ENCODE data around the gene ANKDD1B.
"Not testable (repeated sequence)": the region's sequence is repeated elsewhere in the genome, so short reads cannot be mapped to it uniquely, and the experiment has no call there.

ANKDD1B gene

GRCh38 chr5:75611311-75612225 lies at the start of gene ANKDD1B:
TSS of gene ANKDD1B (plus strand) at chr5:75611453. CDS start at chr5:75611635, 182 bp downstream.
- Histone ChIP-seq H3K27me3 (ENCODE audit: insufficient read depth, low read length) (no peaks in the 10 kb centered on the region), H3K9me3 (ENCODE audit: low read length) (no peaks in the 10 kb centered on the region), H3K36me3 (ENCODE audit: insufficient read depth, low read length) (no peaks in the 10 kb centered on the region), H3K4me1 (ENCODE audit: insufficient read depth, low read length) (peaks cover 8% of the 10 kb centered on the region), H3K4me3 (ENCODE audit: low read length) (no peak within 1 kb of the TSS), H2AFZ (ENCODE audit: low read depth, low read length) (no peak within 1 kb of the TSS)

DNA sequence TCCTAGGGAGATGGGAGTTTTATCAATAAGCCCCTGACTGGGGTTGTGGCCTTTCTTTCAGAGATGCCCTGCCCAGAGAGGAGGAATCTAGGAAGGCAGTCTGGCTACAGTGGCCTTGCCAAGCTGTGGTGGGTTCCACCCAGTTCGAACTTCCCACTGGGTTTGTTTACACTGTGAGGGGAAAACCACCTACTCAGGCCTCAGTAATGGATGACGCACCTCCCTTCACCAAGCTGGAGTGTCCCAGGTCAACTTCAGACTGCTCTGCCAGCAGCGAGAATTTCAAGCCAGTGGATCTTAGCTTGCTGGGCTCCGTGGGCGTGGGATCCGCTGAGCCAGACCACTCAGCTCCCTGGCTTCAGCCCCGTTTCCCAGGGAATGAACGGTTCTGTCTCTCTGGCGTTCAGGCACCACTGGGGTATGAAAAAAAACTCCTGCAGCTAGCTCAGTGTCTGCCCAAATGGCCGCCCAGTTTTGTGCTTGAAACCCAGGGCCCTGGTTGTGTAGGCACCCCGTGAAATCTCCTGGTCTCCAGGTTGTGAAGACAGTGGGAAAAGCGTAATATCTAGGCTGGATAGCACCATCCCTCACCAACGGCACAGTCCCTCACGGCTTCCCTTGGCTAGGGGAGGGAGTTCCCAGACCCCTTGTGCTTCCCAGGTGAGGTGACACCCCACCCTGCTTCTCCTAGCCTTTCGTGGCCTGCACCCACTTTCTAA lies 45.1 kb upstream of the ANKDD1B start:
- H3K36me3 ChIP-seq (ENCODE audit: insufficient read depth, low read length); H2AFZ ChIP-seq (ENCODE audit: low read depth, low read length); H3K4me3 ChIP-seq (ENCODE audit: low read length); H3K9me3 ChIP-seq (ENCODE audit: low read length); H3K27me3 ChIP-seq (ENCODE audit: insufficient read depth, low read length); H3K4me1 ChIP-seq (ENCODE audit: insufficient read depth, low read length): not testable (repeated sequence)

DNA sequence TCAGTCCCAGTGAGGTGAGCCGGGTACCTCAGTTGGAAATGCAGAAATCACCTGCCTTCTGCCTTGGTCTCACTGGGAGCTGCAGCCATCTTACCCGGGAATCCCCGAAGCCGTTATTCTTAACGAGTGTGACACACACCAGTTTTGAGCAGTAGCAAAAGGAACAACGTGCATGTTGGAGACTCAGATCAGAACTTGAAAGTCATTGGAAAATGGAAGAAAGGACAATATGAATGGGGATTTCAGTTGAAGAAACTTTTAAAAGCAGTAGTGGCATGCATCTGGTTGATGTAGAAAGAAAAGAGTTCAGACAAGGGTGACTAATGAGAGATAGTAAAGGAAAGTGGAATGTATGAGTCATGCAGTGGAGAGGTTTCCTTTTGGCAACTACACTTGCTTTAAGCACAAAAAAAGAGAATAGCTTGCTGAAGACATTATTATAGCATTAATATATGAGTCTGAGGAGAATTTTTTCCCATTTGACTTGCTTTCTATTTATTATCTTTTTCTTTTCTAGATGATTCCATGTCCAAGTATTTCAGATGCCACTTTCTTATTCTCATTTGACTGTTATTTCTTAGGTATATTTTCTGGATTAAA lies 44.4 kb upstream of the ANKDD1B start:
- Histone ChIP-seq H3K4me3 (ENCODE audit: low read length) (no peak overlapping the region), H3K27me3 (ENCODE audit: insufficient read depth, low read length) (no peaks in the 10 kb centered on the region), H3K9me3 (ENCODE audit: low read length) (peaks cover 7% of the 10 kb centered on the region), H2AFZ (ENCODE audit: low read depth, low read length) (no peak overlapping the region), H3K36me3 (ENCODE audit: insufficient read depth, low read length) (peaks cover 3% of the 10 kb centered on the region), H3K4me1 (ENCODE audit: insufficient read depth, low read length) (peaks cover 8% of the 10 kb centered on the region)

- H3K27me3 ChIP-seq (ENCODE audit: insufficient read depth, low read length): no peaks in the 10 kb centered on the region
- H3K9me3 ChIP-seq (ENCODE audit: low read length): peaks cover 7% of the 10 kb centered on the region
- H3K4me1 ChIP-seq (ENCODE audit: insufficient read depth, low read length): peaks cover 8% of the 10 kb centered on the region
- peaks cover 5% of the 10 kb centered on the region for H3K36me3 ChIP-seq (ENCODE audit: insufficient read depth, low read length)
- H3K4me3 ChIP-seq (ENCODE audit: low read length): no peak overlapping the region
- H2AFZ ChIP-seq (ENCODE audit: low read depth, low read length): no peak overlapping the region
These were observed 43.5 kb upstream of the ANKDD1B start for GRCh38 chr5:75567710-75568109.

DNA sequence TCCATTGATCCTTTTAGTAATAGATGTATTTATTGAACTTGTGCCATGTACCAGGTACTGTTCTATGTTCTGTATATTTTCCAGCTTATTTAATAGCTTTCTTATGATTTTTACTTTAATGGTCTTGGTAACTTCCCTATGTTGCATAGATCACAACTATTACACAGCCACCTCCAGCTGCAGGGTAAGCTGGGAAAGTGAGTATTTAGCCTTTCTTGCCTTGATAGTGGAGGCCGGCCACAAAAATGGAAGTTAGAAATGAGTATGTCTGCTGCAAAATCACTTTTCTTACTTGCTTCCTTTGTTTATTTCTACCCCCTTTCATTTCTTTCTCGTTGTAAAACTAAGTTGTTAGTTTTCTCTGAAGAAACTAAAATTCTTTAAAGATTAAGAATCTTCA lies 43.1 kb upstream of the ANKDD1B start:
- Histone ChIP-seq H3K9me3 (ENCODE audit: low read length) (peaks cover 7% of the 10 kb centered on the region), H2AFZ (ENCODE audit: low read depth, low read length) (no peak overlapping the region), H3K36me3 (ENCODE audit: insufficient read depth, low read length) (peaks cover 5% of the 10 kb centered on the region), H3K4me1 (ENCODE audit: insufficient read depth, low read length) (peaks cover 8% of the 10 kb centered on the region), H3K27me3 (ENCODE audit: insufficient read depth, low read length) (no peaks in the 10 kb centered on the region), H3K4me3 (ENCODE audit: low read length) (no peak overlapping the region)

- peaks cover 9% of the 10 kb centered on the region for H3K36me3 ChIP-seq (ENCODE audit: insufficient read depth, low read length)
- no peak overlapping the region for H2AFZ ChIP-seq (ENCODE audit: low read depth, low read length)
- peaks cover 6% of the 10 kb centered on the region for H3K4me1 ChIP-seq (ENCODE audit: insufficient read depth, low read length)
- no peaks in the 10 kb centered on the region for H3K9me3 ChIP-seq (ENCODE audit: low read length)
- H3K4me3 ChIP-seq (ENCODE audit: low read length): no peak overlapping the region
- no peaks in the 10 kb centered on the region for H3K27me3 ChIP-seq (ENCODE audit: insufficient read depth, low read length)
These were observed 39.7 kb upstream of the ANKDD1B start for GRCh38 chr5:75571547-75571946.

- Histone ChIP-seq H2AFZ (ENCODE audit: low read depth, low read length) (no peak overlapping the region), H3K4me1 (ENCODE audit: insufficient read depth, low read length) (no peaks in the 10 kb centered on the region), H3K9me3 (ENCODE audit: low read length) (no peaks in the 10 kb centered on the region), H3K36me3 (ENCODE audit: insufficient read depth, low read length) (peaks cover 19% of the 10 kb centered on the region), H3K27me3 (ENCODE audit: insufficient read depth, low read length) (no peaks in the 10 kb centered on the region), H3K4me3 (ENCODE audit: low read length) (no peak overlapping the region)
These were observed 36.5 kb upstream of the ANKDD1B start for GRCh38 chr5:75574791-75575190.

DNA sequence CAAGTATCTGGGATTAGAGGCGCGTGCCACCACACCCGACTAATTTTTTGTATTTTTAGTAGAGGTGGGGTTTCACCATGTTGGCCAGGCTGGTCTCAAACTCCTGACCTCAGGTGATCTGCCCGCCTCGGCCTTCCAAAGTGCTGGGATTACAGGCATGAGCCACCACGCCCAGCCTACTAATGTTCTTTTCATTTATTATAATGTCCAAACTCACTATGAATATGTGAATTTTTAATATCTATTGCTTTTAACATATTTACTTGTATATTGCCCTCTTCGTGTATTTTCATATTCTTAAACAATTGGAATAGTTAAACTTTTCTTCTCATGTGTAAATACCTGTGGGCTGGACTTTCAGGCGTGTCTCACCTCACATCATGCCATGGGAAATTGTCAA lies 33.0 kb upstream of the ANKDD1B start:
- not testable (repeated sequence) for H3K9me3 ChIP-seq (ENCODE audit: low read length); H3K27me3 ChIP-seq (ENCODE audit: insufficient read depth, low read length); H2AFZ ChIP-seq (ENCODE audit: low read depth, low read length); H3K4me1 ChIP-seq (ENCODE audit: insufficient read depth, low read length); H3K4me3 ChIP-seq (ENCODE audit: low read length)
- H3K36me3 ChIP-seq (ENCODE audit: insufficient read depth, low read length): peaks cover 24% of the 10 kb centered on the region

- H3K9me3 ChIP-seq (ENCODE audit: low read length): no peaks in the 10 kb centered on the region
- H3K36me3 ChIP-seq (ENCODE audit: insufficient read depth, low read length): peaks cover 21% of the 10 kb centered on the region
- no peaks in the 10 kb centered on the region for H3K4me1 ChIP-seq (ENCODE audit: insufficient read depth, low read length)
- no peaks in the 10 kb centered on the region for H3K27me3 ChIP-seq (ENCODE audit: insufficient read depth, low read length)
- no peak overlapping the region for H2AFZ ChIP-seq (ENCODE audit: low read depth, low read length)
- H3K4me3 ChIP-seq (ENCODE audit: low read length): no peak overlapping the region
These were observed 26.6 kb upstream of the ANKDD1B start for GRCh38 chr5:75584641-75585040.

DNA sequence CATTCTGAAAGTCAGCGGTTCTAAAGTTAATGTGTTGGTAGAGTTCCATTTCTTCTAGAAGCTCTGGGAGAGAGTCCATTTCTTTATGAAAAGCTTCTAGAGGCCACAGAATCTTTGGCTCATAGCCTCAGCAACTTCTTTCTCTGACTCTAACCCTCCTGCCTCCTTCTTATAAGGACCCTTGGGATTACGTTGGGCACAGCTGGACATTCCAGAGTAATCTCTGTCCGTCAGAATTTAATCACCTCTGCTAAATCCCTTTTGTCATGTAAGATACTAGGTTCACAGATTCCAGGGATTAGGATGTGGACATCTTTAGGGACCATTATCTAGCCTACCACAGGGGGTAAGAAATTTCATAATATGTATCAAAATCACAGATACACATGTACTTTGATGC lies 22.6 kb upstream of the ANKDD1B start:
- H3K27me3 ChIP-seq (ENCODE audit: insufficient read depth, low read length): no peaks in the 10 kb centered on the region
- H3K36me3 ChIP-seq (ENCODE audit: insufficient read depth, low read length): peaks cover 33% of the 10 kb centered on the region
- peaks cover 2% of the 10 kb centered on the region for H3K9me3 ChIP-seq (ENCODE audit: low read length)
- no peak overlapping the region for H3K4me3 ChIP-seq (ENCODE audit: low read length)
- no peaks in the 10 kb centered on the region for H3K4me1 ChIP-seq (ENCODE audit: insufficient read depth, low read length)
- H2AFZ ChIP-seq (ENCODE audit: low read depth, low read length): no peak overlapping the region

GRCh38 chr5:75600535-75600934 lies 10.7 kb upstream of the ANKDD1B start:
- H3K36me3 ChIP-seq (ENCODE audit: insufficient read depth, low read length): peaks cover 14% of the 10 kb centered on the region
- no peaks in the 10 kb centered on the region for H3K9me3 ChIP-seq (ENCODE audit: low read length)
- no peaks in the 10 kb centered on the region for H3K4me1 ChIP-seq (ENCODE audit: insufficient read depth, low read length)
- H3K27me3 ChIP-seq (ENCODE audit: insufficient read depth, low read length): no peaks in the 10 kb centered on the region
- H3K4me3 ChIP-seq (ENCODE audit: low read length): no peak overlapping the region
- no peak overlapping the region for H2AFZ ChIP-seq (ENCODE audit: low read depth, low read length)

DNA sequence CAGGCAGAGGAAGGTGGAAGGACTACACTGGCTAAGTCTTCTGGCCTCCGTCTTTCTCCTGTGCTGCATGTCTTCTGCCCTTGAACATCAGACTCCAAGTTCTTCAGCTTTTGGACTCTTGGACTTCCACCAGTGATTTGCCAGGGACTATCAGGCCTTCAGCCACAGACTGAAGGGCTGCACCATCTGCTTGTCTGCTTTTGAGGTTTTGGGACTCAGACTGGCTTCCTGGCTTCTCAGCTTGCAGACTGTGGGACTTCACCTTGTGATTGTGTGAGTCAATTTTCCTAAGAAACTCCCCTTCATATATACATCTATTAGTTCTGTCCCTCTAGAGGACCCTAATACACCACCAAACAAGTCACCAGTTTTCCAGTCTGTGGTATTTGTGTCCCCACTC lies 9.7 kb upstream of the ANKDD1B start:
- H3K9me3 ChIP-seq (ENCODE audit: low read length): no peaks in the 10 kb centered on the region
- H3K4me1 ChIP-seq (ENCODE audit: insufficient read depth, low read length): no peaks in the 10 kb centered on the region
- no peak overlapping the region for H3K4me3 ChIP-seq (ENCODE audit: low read length)
- peaks cover 14% of the 10 kb centered on the region for H3K36me3 ChIP-seq (ENCODE audit: insufficient read depth, low read length)
- no peaks in the 10 kb centered on the region for H3K27me3 ChIP-seq (ENCODE audit: insufficient read depth, low read length)
- no peak overlapping the region for H2AFZ ChIP-seq (ENCODE audit: low read depth, low read length)

- Histone ChIP-seq H3K9me3 (ENCODE audit: low read length) (no peaks in the 10 kb centered on the region), H3K36me3 (ENCODE audit: insufficient read depth, low read length) (peaks cover 11% of the 10 kb centered on the region), H3K4me1 (ENCODE audit: insufficient read depth, low read length) (no peaks in the 10 kb centered on the region), H2AFZ (ENCODE audit: low read depth, low read length) (no peak overlapping the region), H3K27me3 (ENCODE audit: insufficient read depth, low read length) (no peaks in the 10 kb centered on the region), H3K4me3 (ENCODE audit: low read length) (no peak overlapping the region)
These were observed 9.3 kb upstream of the ANKDD1B start for GRCh38 chr5:75601996-75602395.
